Common myeloid progenitor, CD34-positive (primary cell): ENCODE data around the gene HSPA4.

ENCODE experiments used
- CTCF ChIA-PET: fragments of 350-600 bp; sonication (Branson Sonifier 250); formaldehyde crosslinking; loops from one replicate; lab custom pipeline; 2021; ENCODE audit warnings: antibody characterized with exemption; lab: Charles Lee
- POLR2A ChIA-PET: fragments of 350-600 bp; sonication (Branson Sonifier 250); formaldehyde crosslinking; loops from one replicate; lab custom pipeline; 2021; ENCODE audit warnings: antibody characterized with exemption; lab: Charles Lee
- DNase-seq, 3 donors: peaks; one replicate each; pipeline versions ENCODE4 v3.0.0 to v3.0.0-alpha.2; 2013
- H3K27ac ChIP-seq, 2 experiments: 1 replicate in 1 of 2; 2 replicates in 1 of 2; pipeline ENCODE4 v1.7.0; 2013; ENCODE audit warnings: inconsistent platforms in 2 of 2, low read length in 2 of 2, mild to moderate bottlenecking in 2 of 2, low read depth in 1 of 2, moderate library complexity in 1 of 2; ENCODE audit not compliant: severe bottlenecking in 2 of 2, insufficient read depth in 1 of 2, poor library complexity in 1 of 2
- H3K27me3 ChIP-seq, 5 experiments: replicated peaks in 2 of 5; 1 replicate in 3 of 5; 2 replicates in 2 of 5; pipeline versions ENCODE4 v1.6.1 to v1.7.0; 2013; ENCODE audit warnings: low read length in 4 of 5, mild to moderate bottlenecking in 2 of 5, moderate library complexity in 2 of 5, inconsistent platforms in 1 of 5; ENCODE audit not compliant: insufficient read depth in 5 of 5, control insufficient read depth in 4 of 5
- H3K36me3 ChIP-seq, 4 experiments: 1 replicate in 2 of 4; 2 replicates in 2 of 4; pipeline versions ENCODE4 v1.6.1 to v1.7.0; 2013; ENCODE audit warnings: low read length in 3 of 4, control low read depth in 1 of 4, mild to moderate bottlenecking in 1 of 4; ENCODE audit not compliant: control insufficient read depth in 4 of 4, insufficient read depth in 4 of 4
- H3K4me1 ChIP-seq, 4 experiments: 1 replicate in 3 of 4; 2 replicates in 1 of 4; pipeline versions ENCODE4 v1.6.1 to v1.7.1; 2013; ENCODE audit warnings: low read length in 3 of 4, mild to moderate bottlenecking in 3 of 4, control low read depth in 1 of 4, inconsistent platforms in 1 of 4, moderate library complexity in 1 of 4; ENCODE audit not compliant: control insufficient read depth in 4 of 4, insufficient read depth in 4 of 4; ENCODE audit errors: control extremely low read depth in 1 of 4
- H3K4me3 ChIP-seq, 7 experiments: 1 replicate in 4 of 7; 2 replicates in 3 of 7; pipeline versions ENCODE4 v1.5.1 to v1.7.0; 2013; ENCODE audit warnings: mild to moderate bottlenecking in 7 of 7, low read length in 6 of 7, moderate library complexity in 6 of 7, inconsistent platforms in 2 of 7, low read depth in 2 of 7, control low read depth in 1 of 7; ENCODE audit not compliant: insufficient read depth in 4 of 7, control insufficient read depth in 1 of 7; ENCODE audit errors: extremely low read depth in 1 of 7
- H3K9me3 ChIP-seq, 5 experiments: 1 replicate in 4 of 5; 2 replicates in 1 of 5; pipeline versions ENCODE4 v1.6.1 to v1.7.1; 2013; ENCODE audit warnings: low read length in 4 of 5, mild to moderate bottlenecking in 2 of 5, inconsistent platforms in 1 of 5, low read depth in 1 of 5, moderate library complexity in 1 of 5; ENCODE audit not compliant: control insufficient read depth in 4 of 5, insufficient read depth in 2 of 5; ENCODE audit errors: control extremely low read depth in 1 of 5
- WGBS: methylation state at CpG from one replicate; pipeline ENCODE4 v1.1.5; 2013; ENCODE audit not compliant: insufficient coverage; 5-methylcytosine and 5-hydroxymethylcytosine counted together

Gene HSPA4

GRCh38 chr5:133109655-133110483 is 58.1 kb downstream of the HSPA4 start:
- Histone ChIP-seq H3K27me3 (no peaks in the 10 kb centered on the region), H3K36me3 (peaks cover 4 to 9% (median 7%) of the 10 kb centered on the region in 4 experiments), H3K4me3 (no peak overlapping the region), H3K4me1 (peaks cover 0 to 3% (median under 1%) of the 10 kb centered on the region in 4 experiments), H3K27ac (no peak overlapping the region), H3K9me3 (no peaks in the 10 kb centered on the region)
- CTCF ChIA-PET, result interaction anchor here (0.7 to 2.8 kb wide), 11 partner anchors 12 to 835 kb away, joined by 3 to 37 read pairs (median 4); no protein-coding TSS in a partner anchor
- no peak for DNase-seq
- WGBS, result 83% methylated on average over 2 of the region's 6 CpGs
- POLR2A ChIA-PET, result no interaction called here

- ChIA-PET POLR2A (no interaction called here), CTCF (interaction anchor here (0.7 to 2.8 kb wide), 17 partner anchors 9 to 835 kb away, joined by 3 to 37 read pairs (median 4); no protein-coding TSS in a partner anchor)
- WGBS, result 85% methylated on average over 2 of the region's 6 CpGs
- no peaks in the 10 kb centered on the region for H3K27me3 ChIP-seq
- no peak for DNase-seq
- no peak overlapping the region for H3K27ac ChIP-seq
- H3K4me3 ChIP-seq, result no peak overlapping the region
- peaks cover 0 to 3% (median under 1%) of the 10 kb centered on the region in 4 experiments for H3K36me3 ChIP-seq
- no peaks in the 10 kb centered on the region for H3K9me3 ChIP-seq
- H3K4me1 ChIP-seq, result peaks cover 0 to 3% (median under 1%) of the 10 kb centered on the region in 4 experiments
These were observed 58.9 kb downstream of the HSPA4 start for GRCh38 chr5:133110709-133111108.

GRCh38 chr5:133111299-133111698 is 59.5 kb downstream of the HSPA4 start:
- 0% methylated on average over 7 of the region's 9 CpGs for WGBS
- ChIA-PET CTCF (interaction anchor here (0.7 to 2.8 kb wide), 17 partner anchors 9 to 834 kb away, joined by 3 to 37 read pairs (median 4); no protein-coding TSS in a partner anchor), POLR2A (no interaction called here)
- peaks cover 0 to 3% (median under 1%) of the 10 kb centered on the region in 4 experiments for H3K4me1 ChIP-seq
- H3K9me3 ChIP-seq, result no peaks in the 10 kb centered on the region
- no peak overlapping the region for H3K4me3 ChIP-seq
- no peaks in the 10 kb centered on the region for H3K27me3 ChIP-seq
- peaks cover 0 to 3% (median 0%) of the 10 kb centered on the region in 4 experiments for H3K36me3 ChIP-seq
- no peak overlapping the region for H3K27ac ChIP-seq
- peak; percentile 83 to 89 (median 85) for DNase-seq

GRCh38 chr5:133112026-133112660 is 60.3 kb downstream of the HSPA4 start:
- POLR2A ChIA-PET, result no interaction called here

GRCh38 chr5:133113331-133114061 is 61.7 kb downstream of the HSPA4 start:
- no peaks in the 10 kb centered on the region for H3K36me3 ChIP-seq
- no peak overlapping the region for H3K4me3 ChIP-seq
- WGBS, result 95% methylated on average over 9 of the region's 13 CpGs
- ChIA-PET CTCF (interaction anchor here (0.5 to 2.7 kb wide), 10 partner anchors 14 to 1311 kb away, joined by 3 to 13 read pairs (median 4); no protein-coding TSS in a partner anchor), POLR2A (no interaction called here)
- H3K27ac ChIP-seq, result no peak overlapping the region
- no peak for DNase-seq
- peaks cover 0 to under 1% (median 0%) of the 10 kb centered on the region in 4 experiments for H3K4me1 ChIP-seq
- no peaks in the 10 kb centered on the region for H3K9me3 ChIP-seq
- H3K27me3 ChIP-seq, result no peaks in the 10 kb centered on the region

More at GRCh38 chr5:133112026-133112660, 60.3 kb downstream of the HSPA4 start:
- no peak for DNase-seq
- Histone ChIP-seq H3K4me3 (no peak overlapping the region), H3K4me1 (peaks cover 0 to 3% (median under 1%) of the 10 kb centered on the region in 4 experiments), H3K9me3 (no peaks in the 10 kb centered on the region), H3K36me3 (no peaks in the 10 kb centered on the region), H3K27ac (no peak overlapping the region), H3K27me3 (no peaks in the 10 kb centered on the region)
- 97% methylated on average over 13 of the region's 13 CpGs for WGBS
- CTCF ChIA-PET, result interaction anchor here (0.7 to 2.8 kb wide), 9 partner anchors 8 to 208 kb away, joined by 3 to 37 read pairs (median 3); no protein-coding TSS in a partner anchor

GRCh38 chr5:133114166-133114932 is 62.5 kb downstream of the HSPA4 start:
- CTCF ChIA-PET, result interaction anchor here (0.5 to 2.7 kb wide), 10 partner anchors 10 to 1310 kb away, joined by 3 to 13 read pairs (median 4); no protein-coding TSS in a partner anchor
- no peaks in the 10 kb centered on the region for H3K9me3 ChIP-seq
- WGBS, result 95% methylated on average over 13 of the region's 14 CpGs
- no peaks in the 10 kb centered on the region for H3K4me1 ChIP-seq
- H3K27me3 ChIP-seq, result no peaks in the 10 kb centered on the region
- no peak overlapping the region for H3K4me3 ChIP-seq
- H3K36me3 ChIP-seq, result no peaks in the 10 kb centered on the region
- POLR2A ChIA-PET, result no interaction called here
- DNase-seq, result no peak
- H3K27ac ChIP-seq, result no peak overlapping the region
